Measurements from ENCODE around the gene JCHAIN. TPM values are rescaled to one million over a fixed set of nuclear protein-coding genes. Genes with fewer than 3 reads are reported as not detected.
A peak's percentile ranks its signal among the peaks of the same experiment; 100 is the strongest.

The JCHAIN gene
- total and polyA plus RNA-seq, 9 of the 15 experiments (the other 6 are each of a cell fraction or from before 2014, with no cell fraction given) = 0.04 to 0.68 (median 0.26) TPM; not detected in 5

DNA sequence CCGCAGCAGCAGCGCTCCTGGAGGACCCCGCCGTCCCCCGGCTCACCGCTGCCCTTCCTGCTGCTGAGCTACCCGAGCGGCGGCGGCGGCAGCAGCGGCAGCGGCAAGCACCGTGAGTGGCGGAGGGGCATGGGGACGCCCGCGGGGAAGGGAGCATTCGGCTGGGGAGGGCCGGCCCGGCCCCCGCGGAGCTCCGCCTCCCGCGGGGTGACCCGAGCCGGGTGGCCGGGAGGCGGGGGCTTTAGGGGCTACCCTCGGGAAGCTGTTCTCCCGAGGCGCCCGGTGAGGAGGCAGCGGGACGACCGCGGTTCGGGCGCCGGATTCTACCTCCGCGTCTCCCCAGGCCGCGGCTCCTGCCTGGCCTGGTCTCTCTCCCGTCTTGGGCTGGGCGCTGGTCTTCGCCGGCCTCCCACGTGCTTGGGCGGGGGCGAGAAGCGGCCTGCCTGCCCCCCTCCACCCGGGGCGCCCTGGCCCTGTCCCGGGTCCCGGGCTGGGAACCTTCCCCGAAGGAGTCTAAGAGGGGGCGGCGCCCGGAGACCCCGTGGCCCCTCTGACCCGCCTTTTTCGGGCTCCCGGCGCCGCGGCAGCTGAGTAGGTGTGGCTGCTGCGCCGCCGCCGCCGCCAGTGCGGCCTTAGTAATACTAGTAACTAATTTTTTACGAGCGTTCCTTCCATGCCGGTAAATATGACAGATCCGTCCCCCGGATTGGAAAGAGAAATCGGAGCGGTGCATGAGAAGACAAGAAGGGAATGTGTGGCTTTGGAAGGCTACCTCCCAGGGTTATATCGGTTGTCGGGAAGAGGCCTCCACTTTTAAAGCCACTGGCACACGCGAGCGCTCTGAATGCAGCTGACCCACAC lies 39.1 kb upstream of the JCHAIN start (continued):
- TF ChIP-seq DACH1 (IDR thresholded peaks at IDR 0.05; ENCODE audit: partially characterized antibody) = peak; percentile 18
- TF ChIP-seq, protein P1, sequence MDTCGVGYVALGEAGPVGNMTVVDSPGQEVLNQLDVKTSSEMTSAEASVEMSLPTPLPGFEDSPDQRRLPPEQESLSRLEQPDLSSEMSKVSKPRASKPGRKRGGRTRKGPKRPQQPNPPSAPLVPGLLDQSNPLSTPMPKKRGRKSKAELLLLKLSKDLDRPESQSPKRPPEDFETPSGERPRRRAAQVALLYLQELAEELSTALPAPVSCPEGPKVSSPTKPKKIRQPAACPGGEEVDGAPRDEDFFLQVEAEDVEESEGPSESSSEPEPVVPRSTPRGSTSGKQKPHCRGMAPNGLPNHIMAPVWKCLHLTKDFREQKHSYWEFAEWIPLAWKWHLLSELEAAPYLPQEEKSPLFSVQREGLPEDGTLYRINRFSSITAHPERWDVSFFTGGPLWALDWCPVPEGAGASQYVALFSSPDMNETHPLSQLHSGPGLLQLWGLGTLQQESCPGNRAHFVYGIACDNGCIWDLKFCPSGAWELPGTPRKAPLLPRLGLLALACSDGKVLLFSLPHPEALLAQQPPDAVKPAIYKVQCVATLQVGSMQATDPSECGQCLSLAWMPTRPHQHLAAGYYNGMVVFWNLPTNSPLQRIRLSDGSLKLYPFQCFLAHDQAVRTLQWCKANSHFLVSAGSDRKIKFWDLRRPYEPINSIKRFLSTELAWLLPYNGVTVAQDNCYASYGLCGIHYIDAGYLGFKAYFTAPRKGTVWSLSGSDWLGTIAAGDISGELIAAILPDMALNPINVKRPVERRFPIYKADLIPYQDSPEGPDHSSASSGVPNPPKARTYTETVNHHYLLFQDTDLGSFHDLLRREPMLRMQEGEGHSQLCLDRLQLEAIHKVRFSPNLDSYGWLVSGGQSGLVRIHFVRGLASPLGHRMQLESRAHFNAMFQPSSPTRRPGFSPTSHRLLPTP (IDR thresholded peaks at IDR 0.05; ENCODE audit: borderline replicate concordance, extremely low read depth, insufficient read length) = no peak
- TF ChIP-seq CSDE1 (IDR thresholded peaks at IDR 0.05) = no peak
- TF ChIP-seq CHD4 (IDR thresholded peaks at IDR 0.05; ENCODE audit: insufficient read depth, insufficient replicate concordance, low read depth, low read length, poor library complexity, severe bottlenecking) = no peak
- TF ChIP-seq NR2F6 (CRISPR knock-in tag; IDR thresholded peaks at IDR 0.05) = no peak
- no peak for TF ChIP-seq KAT2B (IDR thresholded peaks at IDR 0.05; ENCODE audit: low read depth, low read length)
- no peak for TF ChIP-seq FOXJ3 (CRISPR knock-in tag; IDR thresholded peaks at IDR 0.05)
- TF ChIP-seq, protein P2, sequence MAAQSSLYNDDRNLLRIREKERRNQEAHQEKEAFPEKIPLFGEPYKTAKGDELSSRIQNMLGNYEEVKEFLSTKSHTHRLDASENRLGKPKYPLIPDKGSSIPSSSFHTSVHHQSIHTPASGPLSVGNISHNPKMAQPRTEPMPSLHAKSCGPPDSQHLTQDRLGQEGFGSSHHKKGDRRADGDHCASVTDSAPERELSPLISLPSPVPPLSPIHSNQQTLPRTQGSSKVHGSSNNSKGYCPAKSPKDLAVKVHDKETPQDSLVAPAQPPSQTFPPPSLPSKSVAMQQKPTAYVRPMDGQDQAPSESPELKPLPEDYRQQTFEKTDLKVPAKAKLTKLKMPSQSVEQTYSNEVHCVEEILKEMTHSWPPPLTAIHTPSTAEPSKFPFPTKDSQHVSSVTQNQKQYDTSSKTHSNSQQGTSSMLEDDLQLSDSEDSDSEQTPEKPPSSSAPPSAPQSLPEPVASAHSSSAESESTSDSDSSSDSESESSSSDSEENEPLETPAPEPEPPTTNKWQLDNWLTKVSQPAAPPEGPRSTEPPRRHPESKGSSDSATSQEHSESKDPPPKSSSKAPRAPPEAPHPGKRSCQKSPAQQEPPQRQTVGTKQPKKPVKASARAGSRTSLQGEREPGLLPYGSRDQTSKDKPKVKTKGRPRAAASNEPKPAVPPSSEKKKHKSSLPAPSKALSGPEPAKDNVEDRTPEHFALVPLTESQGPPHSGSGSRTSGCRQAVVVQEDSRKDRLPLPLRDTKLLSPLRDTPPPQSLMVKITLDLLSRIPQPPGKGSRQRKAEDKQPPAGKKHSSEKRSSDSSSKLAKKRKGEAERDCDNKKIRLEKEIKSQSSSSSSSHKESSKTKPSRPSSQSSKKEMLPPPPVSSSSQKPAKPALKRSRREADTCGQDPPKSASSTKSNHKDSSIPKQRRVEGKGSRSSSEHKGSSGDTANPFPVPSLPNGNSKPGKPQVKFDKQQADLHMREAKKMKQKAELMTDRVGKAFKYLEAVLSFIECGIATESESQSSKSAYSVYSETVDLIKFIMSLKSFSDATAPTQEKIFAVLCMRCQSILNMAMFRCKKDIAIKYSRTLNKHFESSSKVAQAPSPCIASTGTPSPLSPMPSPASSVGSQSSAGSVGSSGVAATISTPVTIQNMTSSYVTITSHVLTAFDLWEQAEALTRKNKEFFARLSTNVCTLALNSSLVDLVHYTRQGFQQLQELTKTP (IDR thresholded peaks at IDR 0.05; ENCODE audit: low read depth in 1 of 2, partially characterized antibody in 2 of 2) = no peak
- TF ChIP-seq TBL1XR1 (IDR thresholded peaks at IDR 0.05; ENCODE audit: low read length in 2 of 2) = no peak
- no peak for TF ChIP-seq ZNF184 (CRISPR knock-in tag; IDR thresholded peaks at IDR 0.05)
- TF ChIP-seq, protein P3, sequence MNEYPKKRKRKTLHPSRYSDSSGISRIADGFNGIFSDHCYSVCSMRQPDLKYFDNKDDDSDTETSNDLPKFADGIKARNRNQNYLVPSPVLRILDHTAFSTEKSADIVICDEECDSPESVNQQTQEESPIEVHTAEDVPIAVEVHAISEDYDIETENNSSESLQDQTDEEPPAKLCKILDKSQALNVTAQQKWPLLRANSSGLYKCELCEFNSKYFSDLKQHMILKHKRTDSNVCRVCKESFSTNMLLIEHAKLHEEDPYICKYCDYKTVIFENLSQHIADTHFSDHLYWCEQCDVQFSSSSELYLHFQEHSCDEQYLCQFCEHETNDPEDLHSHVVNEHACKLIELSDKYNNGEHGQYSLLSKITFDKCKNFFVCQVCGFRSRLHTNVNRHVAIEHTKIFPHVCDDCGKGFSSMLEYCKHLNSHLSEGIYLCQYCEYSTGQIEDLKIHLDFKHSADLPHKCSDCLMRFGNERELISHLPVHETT (CRISPR knock-in tag; conservative IDR thresholded peaks at IDR 0.05 in 1 of 2, IDR thresholded peaks at IDR 0.05 in 1 of 2) = peak in 1 of 2 experiments; percentile 82; a peak in 2 of 4 replicates
- TF ChIP-seq TOE1 (IDR thresholded peaks at IDR 0.05; ENCODE audit: borderline replicate concordance) = no peak
- no peak for TF ChIP-seq TOE1 (CRISPR knock-in tag; IDR thresholded peaks at IDR 0.05; ENCODE audit: borderline replicate concordance, low read depth)
- TF ChIP-seq IRF2 (CRISPR knock-in tag; IDR thresholded peaks at IDR 0.05) = no peak
- peak; percentile 46; the same call in 1 of the 2 replicates for TF ChIP-seq RAD51 (IDR thresholded peaks at IDR 0.05; ENCODE audit: borderline replicate concordance, low read depth)
- TF ChIP-seq HDAC3 (IDR thresholded peaks at IDR 0.05; ENCODE audit: borderline replicate concordance, partially characterized antibody) = no peak
